BJ (cell line): ENCODE measurements around the gene ZNF32. TPM values are rescaled to one million over a fixed set of nuclear protein-coding genes. Genes with fewer than 3 reads are reported as not detected.

Experiments
- CTCF ChIA-PET: fragments of 350-600 bp; formaldehyde crosslinking; extraction: SDS; loops from one replicate; lab custom pipeline; 2021; ENCODE audit warnings: antibody characterized with exemption, inconsistent platforms; lab: Yijun Ruan, JAX
- POLR2A ChIA-PET: fragments of 300-600 bp; sonication (Branson Sonifier 250); formaldehyde crosslinking; extraction: SDS; loops from one replicate; lab custom pipeline; 2021; ENCODE audit warnings: antibody characterized with exemption; lab: Charles Lee
- DNase-seq: peaks from one replicate; pipeline ENCODE4 v3.0.0-alpha.2; 2011; ENCODE audit warnings: low read depth
- H3K27me3 ChIP-seq: 2 replicates; pipeline ENCODE4 v1.6.0; 2011; ENCODE audit warnings: low read length; ENCODE audit not compliant: control insufficient read depth, insufficient read depth
- H3K36me3 ChIP-seq: 2 replicates; pipeline ENCODE4 v1.5.1; 2011; ENCODE audit warnings: low read length; ENCODE audit not compliant: control insufficient read depth, insufficient read depth
- H3K4me3 ChIP-seq: 2 replicates; pipeline ENCODE4 v1.5.1; 2011; ENCODE audit warnings: low read depth, mild to moderate bottlenecking, control low read depth, low read length
- polyA plus RNA-seq: library from polyadenylated mRNA; depleted of rRNA; stranded (reverse); fragments of >200 nt; gene quantifications from 2 replicates; pipeline ENCODE4 v1.2.3, GENCODE V29; 2011
- TF ChIP-seq, protein P1 (sequence below): IDR thresholded peaks from 2 replicates; pipeline ENCODE4 v1.5.1; 2011; ENCODE audit warnings: low read depth, mild to moderate bottlenecking, control low read depth, inconsistent platforms, low read length, moderate library complexity; ENCODE audit not compliant: insufficient read depth

Gene ZNF32
- polyA plus RNA-seq, 1 experiment = 38.6 TPM

DNA sequence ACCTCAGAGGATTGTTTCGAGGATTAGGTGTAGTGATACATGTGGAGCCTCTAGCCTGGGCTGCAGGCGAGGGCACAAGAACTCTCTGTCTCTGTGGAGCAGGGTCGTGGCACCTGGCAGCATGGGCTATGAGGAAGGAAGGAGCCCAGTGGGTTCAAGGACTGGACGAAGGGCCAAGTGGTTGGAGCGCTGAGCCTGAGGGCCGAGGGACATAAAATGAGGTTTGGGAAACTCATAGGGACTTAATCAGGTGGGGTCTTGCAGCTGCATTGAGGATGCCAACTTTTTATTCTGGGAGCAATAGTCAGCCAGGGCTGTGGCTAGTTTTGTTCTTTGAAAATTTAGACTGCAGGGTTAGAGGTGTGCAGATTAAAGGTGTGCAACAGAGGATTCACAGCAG, 33.0 kb upstream of the ZNF32 start:
- POLR2A ChIA-PET = no interaction called here
- TF ChIP-seq, protein P1, sequence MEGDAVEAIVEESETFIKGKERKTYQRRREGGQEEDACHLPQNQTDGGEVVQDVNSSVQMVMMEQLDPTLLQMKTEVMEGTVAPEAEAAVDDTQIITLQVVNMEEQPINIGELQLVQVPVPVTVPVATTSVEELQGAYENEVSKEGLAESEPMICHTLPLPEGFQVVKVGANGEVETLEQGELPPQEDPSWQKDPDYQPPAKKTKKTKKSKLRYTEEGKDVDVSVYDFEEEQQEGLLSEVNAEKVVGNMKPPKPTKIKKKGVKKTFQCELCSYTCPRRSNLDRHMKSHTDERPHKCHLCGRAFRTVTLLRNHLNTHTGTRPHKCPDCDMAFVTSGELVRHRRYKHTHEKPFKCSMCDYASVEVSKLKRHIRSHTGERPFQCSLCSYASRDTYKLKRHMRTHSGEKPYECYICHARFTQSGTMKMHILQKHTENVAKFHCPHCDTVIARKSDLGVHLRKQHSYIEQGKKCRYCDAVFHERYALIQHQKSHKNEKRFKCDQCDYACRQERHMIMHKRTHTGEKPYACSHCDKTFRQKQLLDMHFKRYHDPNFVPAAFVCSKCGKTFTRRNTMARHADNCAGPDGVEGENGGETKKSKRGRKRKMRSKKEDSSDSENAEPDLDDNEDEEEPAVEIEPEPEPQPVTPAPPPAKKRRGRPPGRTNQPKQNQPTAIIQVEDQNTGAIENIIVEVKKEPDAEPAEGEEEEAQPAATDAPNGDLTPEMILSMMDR = no peak
- Histone ChIP-seq H3K4me3 (no peak overlapping the region), H3K36me3 (no peaks in the 10 kb centered on the region), H3K27me3 (no peaks in the 10 kb centered on the region)
- DNase-seq = no peak
- CTCF ChIA-PET = interaction anchor here (1.9 to 2.7 kb wide), 3 partner anchors 8 to 705 kb away, joined by 6 to 18 read pairs (median 13); no protein-coding TSS in a partner anchor

DNA sequence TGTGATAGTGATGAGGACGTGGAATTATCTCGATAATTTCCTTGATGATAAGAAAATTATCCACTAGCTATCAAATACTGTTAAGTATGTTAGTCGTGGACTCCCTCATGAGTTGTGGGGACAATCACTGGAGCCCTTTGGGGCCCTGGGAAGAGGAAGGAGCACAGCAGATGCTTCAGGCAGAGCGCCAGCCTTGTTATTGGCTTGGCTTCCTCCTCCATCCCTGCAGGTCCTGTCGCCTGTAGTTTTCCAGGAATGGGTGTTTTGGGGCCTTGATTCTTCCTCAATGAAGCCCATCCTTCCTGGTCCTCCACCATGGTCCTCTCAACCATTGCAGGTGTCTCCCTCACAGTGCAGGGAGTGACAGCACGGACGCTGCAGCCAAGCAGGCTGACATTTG, 32.5 kb upstream of the ZNF32 start:
- ChIA-PET POLR2A (no interaction called here), CTCF (interaction anchor here (0.8 kb wide), 1 partner anchor 9 kb away, joined by 3 read pairs; no protein-coding TSS in a partner anchor)
- TF ChIP-seq, protein P1 = no peak

DNA sequence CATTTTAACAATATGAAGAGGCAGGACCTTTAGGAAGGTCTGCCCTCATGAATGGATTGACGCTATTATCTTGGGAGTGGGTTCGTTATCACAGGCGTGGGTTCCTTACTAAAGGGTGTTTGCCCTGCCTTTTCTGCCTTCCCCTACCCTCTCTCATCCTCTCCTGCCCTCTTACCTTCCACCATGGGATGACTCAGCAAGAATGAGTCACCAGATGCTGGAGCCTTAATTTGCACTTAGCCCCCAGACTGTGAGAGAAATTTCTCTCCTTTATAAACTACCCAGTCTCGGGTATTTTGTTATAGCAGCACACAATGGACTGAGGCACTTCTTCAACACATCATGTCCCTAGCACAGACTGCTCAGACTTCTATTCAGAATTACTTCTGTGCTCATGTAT, 31.4 kb upstream of the ZNF32 start:
- no peaks in the 10 kb centered on the region for H3K27me3 ChIP-seq
- TF ChIP-seq, protein P1 = no peak
- no peak for DNase-seq
- ChIA-PET POLR2A (no interaction called here), CTCF (interaction anchor here (1.9 kb wide), 1 partner anchor 10 kb away, joined by 8 read pairs; no protein-coding TSS in a partner anchor)
- no peaks in the 10 kb centered on the region for H3K36me3 ChIP-seq
- no peak overlapping the region for H3K4me3 ChIP-seq

More for the DNA sequence above, 32.5 kb upstream of the ZNF32 start:
- Histone ChIP-seq H3K36me3 (no peaks in the 10 kb centered on the region), H3K27me3 (no peaks in the 10 kb centered on the region), H3K4me3 (no peak overlapping the region)
- no peak for DNase-seq

DNA sequence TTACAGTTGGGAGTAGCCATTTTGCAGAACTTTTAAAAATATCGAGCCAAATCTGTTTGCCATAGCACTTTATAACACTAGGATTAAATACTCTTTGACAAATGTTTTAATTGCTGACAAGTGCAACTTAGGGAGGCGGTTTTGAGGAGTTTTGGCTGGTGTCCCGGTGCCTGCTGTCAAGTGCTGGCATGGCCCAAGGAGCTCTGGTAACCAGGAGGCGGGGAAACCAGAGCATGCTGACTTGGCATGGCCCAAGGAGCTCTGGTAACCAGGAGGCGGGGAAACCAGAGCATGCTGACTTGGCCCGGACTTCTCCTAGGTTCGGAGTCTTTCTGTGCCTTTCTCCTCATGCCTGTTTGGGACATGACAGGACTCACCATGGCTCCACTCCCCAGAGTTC, 30.8 kb upstream of the ZNF32 start:
- TF ChIP-seq, protein P1 = no peak
- H3K36me3 ChIP-seq = no peaks in the 10 kb centered on the region
- no peaks in the 10 kb centered on the region for H3K27me3 ChIP-seq
- CTCF ChIA-PET = interaction anchor here (1.9 kb wide), 1 partner anchor 10 kb away, joined by 8 read pairs; no protein-coding TSS in a partner anchor
- no peak for DNase-seq
- POLR2A ChIA-PET = no interaction called here
- H3K4me3 ChIP-seq = no peak overlapping the region

DNA sequence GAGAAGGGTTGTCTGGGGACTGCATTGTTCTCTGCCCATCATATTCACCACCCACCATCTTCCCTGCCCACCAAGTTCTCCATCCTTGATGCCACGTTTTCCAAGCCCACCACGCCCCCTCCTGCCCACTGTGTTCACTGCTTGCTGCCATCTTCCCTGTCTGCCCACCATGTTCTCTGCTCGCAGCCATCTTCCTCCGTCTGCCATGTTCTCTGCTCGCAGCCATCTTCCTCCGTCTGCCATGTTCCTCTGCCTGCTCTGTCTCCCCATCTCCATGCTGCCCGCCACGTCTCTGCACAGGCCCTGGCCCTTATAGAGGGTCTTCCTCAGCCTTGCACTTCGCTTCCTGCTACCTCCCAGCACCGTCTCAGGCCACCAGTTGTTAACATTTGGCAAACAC, 30.0 kb upstream of the ZNF32 start:
- ChIA-PET CTCF (no interaction called here), POLR2A (no interaction called here)
- no peaks in the 10 kb centered on the region for H3K36me3 ChIP-seq
- TF ChIP-seq, protein P1 = no peak
- no peak overlapping the region for H3K4me3 ChIP-seq
- H3K27me3 ChIP-seq = no peaks in the 10 kb centered on the region
- no peak for DNase-seq
